Right kidney (tissue), 1 donor: ENCODE results near the gene LUC7L2.
"Not testable (repeated sequence)": the region's sequence is repeated elsewhere in the genome, so short reads cannot be mapped to it uniquely, and the experiment has no call there.

ENCODE experiments used
- DNase-seq: peaks from one replicate; pipeline ENCODE4 v3.0.0-alpha.2; 2016

The LUC7L2 gene

GRCh38 chr7:139446051-139446890 lies 86.6 kb downstream of the LUC7L2 start:
- DNase-seq = no peak

- DNase-seq = no peak
Observed at GRCh38 chr7:139450851-139451250, 91.2 kb downstream of the LUC7L2 start.

GRCh38 chr7:139451638-139452037 lies 91.9 kb downstream of the LUC7L2 start:
- DNase-seq = no peak

- no peak for DNase-seq
Observed at GRCh38 chr7:139452958-139453672, 93.4 kb downstream of the LUC7L2 start.

- no peak for DNase-seq
Observed at GRCh38 chr7:139453673-139454321, 94.1 kb downstream of the LUC7L2 start.

- DNase-seq = no peak
Observed at GRCh38 chr7:139455789-139456188, 96.1 kb downstream of the LUC7L2 start.

GRCh38 chr7:139456511-139456910 lies 96.8 kb downstream of the LUC7L2 start:
- no peak for DNase-seq

- no peak for DNase-seq
Observed at GRCh38 chr7:139457153-139457946, 97.7 kb downstream of the LUC7L2 start.

- DNase-seq = not testable (repeated sequence)
Observed at GRCh38 chr7:139463421-139463820, 103.7 kb downstream of the LUC7L2 start.

- not testable (repeated sequence) for DNase-seq
Observed at GRCh38 chr7:139464511-139464910, 104.8 kb downstream of the LUC7L2 start.

GRCh38 chr7:139465072-139465471 lies 105.4 kb downstream of the LUC7L2 start:
- not testable (repeated sequence) for DNase-seq

GRCh38 chr7:139467729-139468128 lies 108.0 kb downstream of the LUC7L2 start:
- DNase-seq = not testable (repeated sequence)

GRCh38 chr7:139468281-139468680 lies 108.6 kb downstream of the LUC7L2 start:
- DNase-seq = not testable (repeated sequence)

- DNase-seq = no peak
Observed at GRCh38 chr7:139471740-139472353, 112.2 kb downstream of the LUC7L2 start.
